Kidney epithelial cell (primary cell): Measurements from ENCODE around the gene CISH. TPM values are rescaled to one million over a fixed set of nuclear protein-coding genes. Genes with fewer than 3 reads are reported as not detected.

Experiments used
- DNase-seq: peaks from one replicate; pipeline ENCODE4 v3.0.0-alpha.2; 2010; ENCODE audit warnings: low read depth
- H3K27me3 ChIP-seq: 2 replicates; pipeline ENCODE4 v1.6.0; 2011; ENCODE audit warnings: low read length; ENCODE audit not compliant: control insufficient read depth, insufficient read depth
- H3K36me3 ChIP-seq: 2 replicates; pipeline ENCODE4 v1.5.1; 2011; ENCODE audit warnings: low read length; ENCODE audit not compliant: control insufficient read depth, insufficient read depth
- H3K4me3 ChIP-seq: 2 replicates; pipeline ENCODE4 v1.5.1; 2011; ENCODE audit warnings: low read depth, mild to moderate bottlenecking, control low read depth, low read length
- total RNA-seq: library from RNA; depleted of rRNA; stranded (reverse); fragments of >200 nt; gene quantifications from 2 replicates; pipeline ENCODE4 v1.2.3, GENCODE V29; 2015
- TF ChIP-seq, protein P1 (sequence below): IDR thresholded peaks from 2 replicates; pipeline ENCODE4 v1.5.1; 2011; ENCODE audit warnings: mild to moderate bottlenecking, moderate library complexity, low read length, control low read depth, inconsistent platforms; ENCODE audit not compliant: insufficient read depth, poor library complexity, severe bottlenecking

CISH gene
- total RNA-seq, 1 donor from 2014 or later = 4.8 TPM

DNA sequence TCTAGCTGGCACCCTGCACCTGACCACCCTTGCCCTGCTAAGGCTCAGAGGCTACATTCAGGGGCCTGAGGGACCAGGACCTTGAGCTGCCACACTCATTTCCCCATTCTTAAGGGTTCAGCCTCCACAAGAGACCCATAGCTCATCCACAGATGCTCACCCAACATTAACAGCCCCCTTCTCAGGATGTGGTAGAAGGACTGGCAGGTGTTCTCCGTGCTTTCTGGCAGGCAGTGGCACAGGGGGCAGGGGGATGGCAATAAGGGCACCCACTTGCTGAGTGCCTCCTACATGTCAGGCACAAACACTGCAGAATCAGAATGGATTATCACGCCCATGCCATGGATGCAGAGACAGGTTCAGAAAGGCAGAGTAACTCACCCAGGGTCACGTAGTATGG is 14.8 kb upstream of the CISH start:
- Histone ChIP-seq H3K36me3 (no peaks in the 10 kb centered on the region), H3K4me3 (no peak overlapping the region), H3K27me3 (no peaks in the 10 kb centered on the region)
- DNase-seq = no peak
- TF ChIP-seq, protein P1, sequence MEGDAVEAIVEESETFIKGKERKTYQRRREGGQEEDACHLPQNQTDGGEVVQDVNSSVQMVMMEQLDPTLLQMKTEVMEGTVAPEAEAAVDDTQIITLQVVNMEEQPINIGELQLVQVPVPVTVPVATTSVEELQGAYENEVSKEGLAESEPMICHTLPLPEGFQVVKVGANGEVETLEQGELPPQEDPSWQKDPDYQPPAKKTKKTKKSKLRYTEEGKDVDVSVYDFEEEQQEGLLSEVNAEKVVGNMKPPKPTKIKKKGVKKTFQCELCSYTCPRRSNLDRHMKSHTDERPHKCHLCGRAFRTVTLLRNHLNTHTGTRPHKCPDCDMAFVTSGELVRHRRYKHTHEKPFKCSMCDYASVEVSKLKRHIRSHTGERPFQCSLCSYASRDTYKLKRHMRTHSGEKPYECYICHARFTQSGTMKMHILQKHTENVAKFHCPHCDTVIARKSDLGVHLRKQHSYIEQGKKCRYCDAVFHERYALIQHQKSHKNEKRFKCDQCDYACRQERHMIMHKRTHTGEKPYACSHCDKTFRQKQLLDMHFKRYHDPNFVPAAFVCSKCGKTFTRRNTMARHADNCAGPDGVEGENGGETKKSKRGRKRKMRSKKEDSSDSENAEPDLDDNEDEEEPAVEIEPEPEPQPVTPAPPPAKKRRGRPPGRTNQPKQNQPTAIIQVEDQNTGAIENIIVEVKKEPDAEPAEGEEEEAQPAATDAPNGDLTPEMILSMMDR = no peak

DNA sequence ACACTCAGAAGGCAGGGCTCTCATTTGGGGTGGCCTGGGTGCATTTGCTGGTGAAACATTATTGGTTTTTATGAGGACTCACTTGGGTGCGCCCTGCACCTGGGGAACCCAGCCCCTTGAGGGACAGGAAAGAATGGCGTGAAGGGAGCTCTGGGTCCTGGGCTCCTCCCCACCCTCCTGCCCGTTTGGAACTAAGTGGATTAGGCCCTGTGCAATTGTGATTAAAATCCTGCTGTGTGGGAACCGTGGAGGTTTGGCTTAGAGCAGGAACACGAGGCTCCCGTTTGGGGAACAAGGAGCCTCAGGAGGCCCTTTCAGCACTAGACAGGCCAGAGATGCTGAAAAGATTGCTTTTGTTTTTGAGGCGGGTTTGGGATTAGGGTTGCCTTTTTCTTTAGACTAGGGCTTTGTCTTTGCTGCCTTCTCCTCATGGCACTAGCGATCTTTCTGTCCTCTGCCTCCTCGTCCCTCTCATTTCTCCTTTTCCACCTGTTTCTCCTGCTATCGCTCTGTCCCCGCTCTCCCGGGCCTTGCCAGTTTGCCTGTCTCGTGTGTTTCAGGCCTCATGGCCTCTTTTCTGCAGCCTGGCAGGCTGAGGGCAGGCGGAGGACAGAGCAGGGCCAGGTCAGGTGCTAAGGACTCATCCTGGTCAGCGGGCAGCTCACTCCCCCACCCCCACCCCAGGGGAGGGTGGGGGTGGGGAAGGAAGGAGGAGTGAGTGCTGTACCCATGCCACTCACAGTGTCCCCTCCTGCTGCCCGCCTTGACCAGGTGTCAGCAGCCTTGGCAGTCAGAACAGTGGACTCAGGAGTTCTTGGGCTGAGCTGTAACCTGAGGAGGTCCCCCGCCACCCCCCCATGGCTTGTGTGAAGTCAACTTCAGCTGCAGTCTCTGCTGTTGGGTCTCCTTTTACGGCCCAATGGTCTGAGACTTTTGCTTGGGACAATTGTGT is 13.9 kb upstream of the CISH start:
- no peak overlapping the region for H3K4me3 ChIP-seq
- TF ChIP-seq, protein P1 = no peak
- no peaks in the 10 kb centered on the region for H3K27me3 ChIP-seq
- H3K36me3 ChIP-seq = no peaks in the 10 kb centered on the region
- DNase-seq = no peak

DNA sequence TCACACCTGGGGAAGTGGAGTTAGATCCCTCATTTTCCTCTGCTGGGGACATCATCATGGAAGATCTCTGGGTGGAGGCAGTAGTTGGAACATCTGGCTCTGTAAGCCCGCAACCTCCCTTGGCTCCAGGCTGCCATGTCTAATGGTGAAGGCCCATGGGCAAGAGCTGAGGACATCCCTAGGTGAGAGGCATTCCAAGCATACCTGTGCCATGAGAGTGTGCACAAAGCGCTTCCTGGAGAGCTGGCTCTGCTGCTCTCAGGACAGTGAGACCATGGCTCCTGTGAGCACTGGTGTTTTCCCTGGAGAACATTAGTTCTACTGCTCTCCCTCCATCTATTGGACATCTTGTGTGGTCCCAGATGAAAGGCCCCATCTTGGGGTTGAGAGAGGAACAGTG is 13.1 kb upstream of the CISH start:
- H3K4me3 ChIP-seq = no peak overlapping the region
- TF ChIP-seq, protein P1 = no peak
- DNase-seq = no peak
- no peaks in the 10 kb centered on the region for H3K27me3 ChIP-seq
- no peaks in the 10 kb centered on the region for H3K36me3 ChIP-seq

DNA sequence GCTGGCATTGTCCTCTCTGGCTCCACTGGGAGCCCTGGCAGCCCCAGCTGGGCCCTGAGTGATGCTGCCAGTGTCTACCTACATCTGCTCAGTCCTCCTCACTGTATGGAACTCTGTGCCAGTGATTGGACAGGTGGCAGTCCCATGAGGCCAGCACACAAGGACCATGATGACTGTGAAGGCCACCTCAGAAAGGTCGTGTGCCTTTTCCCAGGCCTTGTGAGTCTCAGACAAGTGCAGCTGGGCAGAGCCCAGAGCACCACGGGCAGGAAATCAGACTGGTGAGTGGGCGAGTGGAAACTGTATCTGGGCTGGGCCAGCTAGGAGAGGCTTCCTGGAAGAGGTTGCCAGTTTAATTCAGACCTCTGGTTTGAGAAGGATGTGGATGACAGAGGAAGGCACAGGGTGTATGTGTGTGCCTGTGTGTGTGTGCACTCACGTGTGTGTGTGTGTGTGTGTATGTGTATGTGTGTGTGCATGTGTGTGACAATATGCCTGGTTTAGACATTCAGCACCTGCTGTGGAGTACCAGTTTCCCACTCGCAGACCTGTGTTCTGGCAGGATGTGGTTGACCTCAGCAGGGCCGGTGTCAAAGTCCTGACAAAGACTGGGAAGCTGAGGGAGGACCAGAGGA is 12.4 kb upstream of the CISH start:
- TF ChIP-seq, protein P1 = no peak
- Histone ChIP-seq H3K27me3 (no peaks in the 10 kb centered on the region), H3K36me3 (no peaks in the 10 kb centered on the region), H3K4me3 (no peak overlapping the region)
- DNase-seq = no peak

DNA sequence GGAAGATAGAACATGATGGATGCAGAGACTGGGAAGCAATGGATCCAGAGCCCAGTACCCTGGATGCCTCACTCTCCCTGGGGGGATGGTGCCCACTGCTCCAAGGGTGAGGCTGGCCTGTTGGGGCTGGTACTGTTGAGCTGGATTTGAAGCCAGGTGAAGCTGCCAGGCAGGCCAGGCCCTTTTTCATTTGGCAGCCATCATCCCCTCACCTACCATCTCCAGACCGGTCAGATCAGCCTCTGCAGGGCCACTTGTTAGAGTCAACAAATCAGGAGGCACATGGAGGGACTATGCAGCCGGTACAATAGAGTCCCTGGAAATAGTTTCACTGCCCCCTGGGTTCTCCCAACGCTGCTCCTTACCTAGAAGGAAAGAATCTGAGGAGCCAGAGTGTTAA is 11.3 kb upstream of the CISH start:
- Histone ChIP-seq H3K4me3 (no peak overlapping the region), H3K36me3 (no peaks in the 10 kb centered on the region), H3K27me3 (no peaks in the 10 kb centered on the region)
- no peak for DNase-seq
- TF ChIP-seq, protein P1 = no peak
